Glutamatergic neuron (in vitro differentiated cells): ENCODE data around the gene MIS18A. TPM values are rescaled to one million over a fixed set of nuclear protein-coding genes. Genes with fewer than 3 reads are reported as not detected.
"Not testable (repeated sequence)": the region's sequence is repeated elsewhere in the genome, so short reads cannot be mapped to it uniquely, and the experiment has no call there.

ENCODE experiments used
- DNase-seq: peaks from one replicate; pipeline ENCODE4 v3.0.0; 2022
- H3K27ac Mint-ChIP-seq: one replicate; pipeline ENCODE4 v1.8.0; 2020; ENCODE audit warnings: mild to moderate bottlenecking, mixed read lengths, inconsistent platforms; ENCODE audit not compliant: unreplicated experiment
- H3K27me3 Mint-ChIP-seq: one replicate; pipeline ENCODE4 v1.8.0; 2020; ENCODE audit warnings: mild to moderate bottlenecking, moderate library complexity, mixed read lengths, inconsistent platforms; ENCODE audit not compliant: unreplicated experiment
- H3K36me3 Mint-ChIP-seq: one replicate; pipeline ENCODE4 v1.8.0; 2020; ENCODE audit warnings: mild to moderate bottlenecking, mixed read lengths, inconsistent platforms; ENCODE audit not compliant: unreplicated experiment
- H3K4me1 Mint-ChIP-seq: one replicate; pipeline ENCODE4 v1.8.0; 2020; ENCODE audit warnings: mild to moderate bottlenecking, low read depth, mixed read lengths, inconsistent platforms; ENCODE audit not compliant: unreplicated experiment
- H3K4me3 Mint-ChIP-seq: one replicate; pipeline ENCODE4 v1.8.0; 2020; ENCODE audit warnings: mild to moderate bottlenecking, mixed read lengths, inconsistent platforms; ENCODE audit not compliant: unreplicated experiment
- H3K9me3 Mint-ChIP-seq: one replicate; pipeline ENCODE4 v1.8.0; 2020; ENCODE audit warnings: mild to moderate bottlenecking, moderate library complexity, mixed read lengths, inconsistent platforms; ENCODE audit not compliant: unreplicated experiment
- total RNA-seq: library from RNA; stranded (reverse); fragmentation: NEBNext Ultra II Directional; extraction: Animal tissue kit (Norgen Biotek cat#: 25700); gene quantifications from one replicate; pipeline ENCODE4 v1.2.1, GENCODE V29; 2021; ENCODE audit not compliant: unreplicated experiment
- TF ChIP-seq, protein P1 (sequence below): fragments of 200-600 bp; sonication (generic); IDR thresholded peaks from one replicate; pipeline ENCODE4 v1.5.0; 2021; ENCODE audit not compliant: partially characterized antibody, unreplicated experiment

The MIS18A gene
- total RNA-seq, 1 donor from 2014 or later = 12.6 TPM

DNA sequence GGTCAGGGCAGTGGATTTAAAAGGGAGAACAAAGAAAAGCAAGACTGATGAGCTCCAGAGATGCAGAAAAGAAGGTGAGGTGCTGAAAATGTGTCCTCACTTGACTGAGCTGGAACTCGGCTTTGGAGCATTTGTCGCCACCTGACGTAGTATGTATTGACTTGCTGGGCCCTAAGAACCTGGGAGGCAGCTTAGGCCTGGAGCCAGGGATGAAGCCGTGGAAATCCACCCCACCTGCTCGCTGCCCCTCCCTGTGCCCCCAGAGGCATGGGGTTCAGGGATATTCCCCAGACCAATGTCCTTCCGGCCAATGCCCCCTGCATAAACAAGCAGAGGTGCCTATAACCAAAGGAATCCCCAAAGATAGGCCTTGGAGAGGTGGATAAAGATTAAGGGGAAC is 34.1 kb upstream of the MIS18A start:
- TF ChIP-seq, protein P1, sequence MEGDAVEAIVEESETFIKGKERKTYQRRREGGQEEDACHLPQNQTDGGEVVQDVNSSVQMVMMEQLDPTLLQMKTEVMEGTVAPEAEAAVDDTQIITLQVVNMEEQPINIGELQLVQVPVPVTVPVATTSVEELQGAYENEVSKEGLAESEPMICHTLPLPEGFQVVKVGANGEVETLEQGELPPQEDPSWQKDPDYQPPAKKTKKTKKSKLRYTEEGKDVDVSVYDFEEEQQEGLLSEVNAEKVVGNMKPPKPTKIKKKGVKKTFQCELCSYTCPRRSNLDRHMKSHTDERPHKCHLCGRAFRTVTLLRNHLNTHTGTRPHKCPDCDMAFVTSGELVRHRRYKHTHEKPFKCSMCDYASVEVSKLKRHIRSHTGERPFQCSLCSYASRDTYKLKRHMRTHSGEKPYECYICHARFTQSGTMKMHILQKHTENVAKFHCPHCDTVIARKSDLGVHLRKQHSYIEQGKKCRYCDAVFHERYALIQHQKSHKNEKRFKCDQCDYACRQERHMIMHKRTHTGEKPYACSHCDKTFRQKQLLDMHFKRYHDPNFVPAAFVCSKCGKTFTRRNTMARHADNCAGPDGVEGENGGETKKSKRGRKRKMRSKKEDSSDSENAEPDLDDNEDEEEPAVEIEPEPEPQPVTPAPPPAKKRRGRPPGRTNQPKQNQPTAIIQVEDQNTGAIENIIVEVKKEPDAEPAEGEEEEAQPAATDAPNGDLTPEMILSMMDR = no peak
- Mint-ChIP-seq H3K36me3 (no peaks in the 10 kb centered on the region), H3K9me3 (peaks cover 1% of the 10 kb centered on the region), H3K4me3 (no peak overlapping the region), H3K4me1 (peaks cover 15% of the 10 kb centered on the region), H3K27me3 (no peaks in the 10 kb centered on the region), H3K27ac (no peak overlapping the region)
- no peak for DNase-seq

DNA sequence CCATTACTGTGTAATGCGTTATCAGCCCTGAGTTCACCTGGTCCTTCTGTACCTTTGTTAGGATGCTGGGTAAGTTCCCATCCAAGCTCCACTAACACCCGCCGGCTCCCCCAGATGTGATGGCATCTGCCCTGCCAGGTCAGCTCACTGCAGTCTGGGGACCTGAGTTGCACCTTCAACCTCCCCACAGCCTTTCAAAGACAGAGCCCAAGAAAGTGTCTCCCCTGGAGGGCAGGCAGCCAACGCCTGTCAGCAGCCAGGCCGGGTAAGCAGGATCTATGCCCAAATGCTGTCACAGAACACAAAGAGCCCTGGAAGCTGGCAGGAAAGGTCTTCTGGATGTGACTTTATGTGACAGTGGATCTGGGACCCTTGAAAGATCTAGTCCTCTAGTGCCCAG is 33.5 kb upstream of the MIS18A start:
- H3K27me3 Mint-ChIP-seq = no peaks in the 10 kb centered on the region
- TF ChIP-seq, protein P1 = no peak
- H3K9me3 Mint-ChIP-seq = peaks cover 1% of the 10 kb centered on the region
- H3K27ac Mint-ChIP-seq = no peak overlapping the region
- no peaks in the 10 kb centered on the region for H3K36me3 Mint-ChIP-seq
- DNase-seq = no peak
- peaks cover 15% of the 10 kb centered on the region for H3K4me1 Mint-ChIP-seq
- no peak overlapping the region for H3K4me3 Mint-ChIP-seq

DNA sequence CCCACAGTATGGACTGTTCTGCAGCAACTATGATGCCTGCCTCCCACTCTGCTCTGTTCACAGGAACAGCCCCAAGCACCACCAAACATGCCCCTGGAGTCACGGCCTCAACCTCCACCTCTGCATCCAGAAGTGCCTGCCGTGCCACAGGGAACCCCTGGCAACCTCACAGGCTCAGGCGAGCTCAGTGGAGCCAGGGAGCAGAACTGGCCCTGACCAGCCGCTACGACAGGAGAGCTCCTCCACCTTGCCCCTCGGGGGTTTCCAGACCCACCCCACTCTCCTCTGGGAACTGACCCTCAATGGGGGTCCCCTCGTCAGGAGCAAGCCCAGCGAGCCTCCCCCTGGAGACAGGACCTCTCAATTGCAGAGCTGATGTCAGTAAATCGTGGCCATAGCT is 32.8 kb upstream of the MIS18A start:
- Mint-ChIP-seq H3K27ac (no peak overlapping the region), H3K4me1 (peaks cover 15% of the 10 kb centered on the region), H3K9me3 (peaks cover 4% of the 10 kb centered on the region), H3K27me3 (no peaks in the 10 kb centered on the region), H3K36me3 (no peaks in the 10 kb centered on the region), H3K4me3 (no peak overlapping the region)
- no peak for DNase-seq
- TF ChIP-seq, protein P1 = no peak

DNA sequence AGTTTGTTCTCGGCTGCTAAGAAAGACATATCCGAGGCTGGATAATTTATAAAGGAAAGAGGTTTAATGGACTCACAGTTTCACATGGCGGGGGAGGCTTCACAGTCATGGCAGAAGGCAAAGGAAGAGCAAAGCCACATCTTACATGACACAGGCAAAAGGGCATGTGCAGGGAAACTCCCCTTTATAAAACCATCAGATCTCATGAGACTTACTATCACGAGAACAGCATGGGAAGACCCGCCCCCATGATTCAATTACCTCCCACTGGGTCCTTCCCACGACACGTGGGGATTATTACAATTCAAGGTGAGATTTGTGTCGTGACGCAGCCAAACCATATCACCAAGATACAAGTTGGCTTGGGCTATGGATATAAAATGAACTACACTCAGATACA is 32.1 kb upstream of the MIS18A start:
- not testable (repeated sequence) for DNase-seq, H3K9me3 Mint-ChIP-seq, H3K27me3 Mint-ChIP-seq, H3K36me3 Mint-ChIP-seq, H3K4me3 Mint-ChIP-seq, H3K27ac Mint-ChIP-seq
- peaks cover 20% of the 10 kb centered on the region for H3K4me1 Mint-ChIP-seq

DNA sequence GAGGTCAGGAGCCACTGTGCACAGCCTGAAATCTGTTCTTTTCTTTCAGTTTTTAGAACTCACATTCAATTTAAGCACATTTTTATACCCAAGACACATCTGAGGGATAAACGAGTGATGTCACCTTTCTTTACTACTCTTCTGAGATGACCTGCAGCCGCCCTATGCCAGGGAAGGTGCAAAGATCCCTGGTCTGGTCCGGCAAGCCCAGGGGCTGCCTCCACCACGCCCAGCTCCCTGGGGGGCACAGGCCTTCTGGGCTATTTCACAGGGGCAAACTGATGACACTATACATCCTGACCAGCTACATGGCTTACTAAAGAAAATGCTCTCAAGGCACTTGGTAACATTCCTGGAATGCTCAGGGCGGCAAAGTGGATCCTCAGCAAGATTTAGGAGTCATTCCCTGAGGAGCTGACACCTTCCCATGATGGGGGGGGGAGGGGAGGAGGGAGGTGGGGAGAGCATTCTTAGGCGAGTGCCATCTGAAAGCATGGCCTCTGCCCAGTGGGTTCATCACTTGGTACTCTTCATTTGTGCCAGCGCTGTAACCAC is 31.1 kb upstream of the MIS18A start:
- Mint-ChIP-seq H3K9me3 (peaks cover 4% of the 10 kb centered on the region), H3K4me1 (peaks cover 20% of the 10 kb centered on the region), H3K4me3 (no peak overlapping the region), H3K36me3 (no peaks in the 10 kb centered on the region), H3K27me3 (no peaks in the 10 kb centered on the region), H3K27ac (no peak overlapping the region)
- TF ChIP-seq, protein P1 = no peak
- no peak for DNase-seq
